Nephron progenitor cell (in vitro differentiated cells): Measurements from ENCODE around the gene LEKR1.

Experiments
- DNase-seq: peaks from one replicate; pipeline ENCODE4 v3.0.0; 2021
- H3K27ac Mint-ChIP-seq: 2 replicates; pipeline ENCODE4 v1.8.0; 2021; ENCODE audit warnings: mild to moderate bottlenecking, moderate library complexity, mixed read lengths
- H3K27me3 Mint-ChIP-seq: 2 replicates; pipeline ENCODE4 v1.8.0; 2021; ENCODE audit warnings: mild to moderate bottlenecking, low read depth, mixed read lengths; ENCODE audit not compliant: poor library complexity
- H3K36me3 Mint-ChIP-seq: 2 replicates; pipeline ENCODE4 v1.8.0; 2021; ENCODE audit warnings: low read depth, mixed read lengths
- H3K4me1 Mint-ChIP-seq: 2 replicates; pipeline ENCODE4 v1.8.0; 2021; ENCODE audit warnings: mixed read lengths
- H3K4me3 Mint-ChIP-seq: 2 replicates; pipeline ENCODE4 v1.8.0; 2021; ENCODE audit warnings: mild to moderate bottlenecking, moderate library complexity, mixed read lengths
- H3K9me3 Mint-ChIP-seq: 2 replicates; pipeline ENCODE4 v1.8.0; 2021; ENCODE audit warnings: mild to moderate bottlenecking, moderate library complexity, mixed read lengths
- CTCF ChIP-seq: fragments of 200-600 bp; sonication (generic); IDR thresholded peaks from 2 replicates; pipeline ENCODE4 v1.5.0; 2021; ENCODE audit warnings: antibody characterized with exemption

The LEKR1 gene

GRCh38 chr3:157069406-157069805 lies 243.3 kb downstream of the LEKR1 start:
- H3K27ac Mint-ChIP-seq: no peak overlapping the region

GRCh38 chr3:157069846-157070677 lies 243.9 kb downstream of the LEKR1 start:
- peaks cover 34% of the 10 kb centered on the region for H3K4me1 Mint-ChIP-seq
- no peak overlapping the region for H3K4me3 Mint-ChIP-seq
- no peak for DNase-seq
- no peaks in the 10 kb centered on the region for H3K36me3 Mint-ChIP-seq
- H3K27ac Mint-ChIP-seq: no peak overlapping the region
- H3K27me3 Mint-ChIP-seq: no peaks in the 10 kb centered on the region
- no peak for TF ChIP-seq CTCF
- H3K9me3 Mint-ChIP-seq: peaks cover 5% of the 10 kb centered on the region

More at GRCh38 chr3:157069406-157069805, 243.3 kb downstream of the LEKR1 start:
- H3K4me1 Mint-ChIP-seq: peaks cover 37% of the 10 kb centered on the region
- H3K9me3 Mint-ChIP-seq: peaks cover 5% of the 10 kb centered on the region
- no peak for TF ChIP-seq CTCF
- no peaks in the 10 kb centered on the region for H3K27me3 Mint-ChIP-seq
- no peak overlapping the region for H3K4me3 Mint-ChIP-seq
- DNase-seq: no peak
- no peaks in the 10 kb centered on the region for H3K36me3 Mint-ChIP-seq

GRCh38 chr3:157070678-157070999 lies 244.5 kb downstream of the LEKR1 start:
- Mint-ChIP-seq H3K27me3 (no peaks in the 10 kb centered on the region), H3K4me1 (peaks cover 38% of the 10 kb centered on the region), H3K4me3 (no peak overlapping the region), H3K27ac (no peak overlapping the region), H3K36me3 (no peaks in the 10 kb centered on the region), H3K9me3 (peaks cover 5% of the 10 kb centered on the region)
- DNase-seq: no peak
- no peak for TF ChIP-seq CTCF

- Mint-ChIP-seq H3K4me1 (peaks cover 45% of the 10 kb centered on the region), H3K27me3 (no peaks in the 10 kb centered on the region), H3K9me3 (peaks cover 5% of the 10 kb centered on the region), H3K36me3 (no peaks in the 10 kb centered on the region), H3K4me3 (no peak overlapping the region), H3K27ac (peak overlapping the region; percentile 93)
- no peak for TF ChIP-seq CTCF
- no peak for DNase-seq
These were observed 245.8 kb downstream of the LEKR1 start for GRCh38 chr3:157071744-157072525.

GRCh38 chr3:157073810-157074209 lies 247.7 kb downstream of the LEKR1 start:
- DNase-seq: no peak
- Mint-ChIP-seq H3K9me3 (peaks cover 5% of the 10 kb centered on the region), H3K4me3 (no peak overlapping the region), H3K27me3 (no peaks in the 10 kb centered on the region), H3K36me3 (no peaks in the 10 kb centered on the region), H3K27ac (no peak overlapping the region), H3K4me1 (peaks cover 47% of the 10 kb centered on the region)
- no peak for TF ChIP-seq CTCF
